PC-3 (cell line): ENCODE measurements around the gene GABRB2. TPM values are rescaled to one million over a fixed set of nuclear protein-coding genes. Genes with fewer than 3 reads are reported as not detected.

Experiments
- ATAC-seq: fragments of 200-7000 bp; cut with Tn5 transposase; 2 replicates; pipeline ENCODE4 v1.9.1; 2020; ENCODE audit warnings: mild to moderate bottlenecking, moderate library complexity
- BruUV-seq: library from RNA; stranded (reverse); fragments of 400-500 nt; replicated peaks from 2 replicates; lab custom pipeline; 2021; lab: Mats Ljungman, UMichigan
- CTCF ChIA-PET: fragments of 300-600 bp; sonication (Branson Sonifier 250); formaldehyde crosslinking; loops from one replicate; lab custom pipeline; 2022; ENCODE audit warnings: antibody characterized with exemption; lab: Charles Lee
- POLR2A ChIA-PET: fragments of 300-600 bp; sonication (Branson Sonifier 250); formaldehyde crosslinking; loops from one replicate; lab custom pipeline; 2022; ENCODE audit warnings: antibody characterized with exemption; ENCODE audit not compliant: unreplicated experiment; lab: Charles Lee
- DNase-seq: peaks from one replicate; pipeline ENCODE4 v3.0.0-alpha.2; 2015
- H2AFZ ChIP-seq: fragments of 300-600 bp; sonication (generic); 2 replicates; pipeline ENCODE4 v1.6.0; 2016; ENCODE audit warnings: antibody characterized with exemption, low read length
- H3F3A ChIP-seq: fragments of 300-600 bp; sonication (generic); one replicate; pipeline ENCODE4 v1.6.0; 2017; ENCODE audit warnings: antibody characterized with exemption, low read length, control low read depth, mild to moderate bottlenecking; ENCODE audit not compliant: unreplicated experiment
- H3K27ac ChIP-seq: fragments of 300-600 bp; sonication (generic); 2 replicates; pipeline ENCODE4 v1.5.1; 2016; ENCODE audit warnings: mild to moderate bottlenecking, low read length
- H3K27me3 ChIP-seq: fragments of 300-600 bp; sonication (generic); 2 replicates; pipeline ENCODE4 v1.6.1; 2016; ENCODE audit warnings: low read length, mixed read lengths
- H3K36me3 ChIP-seq: fragments of 300-600 bp; sonication (generic); 2 replicates; pipeline ENCODE4 v1.6.1; 2016; ENCODE audit warnings: low read depth, mixed run types, low read length, mixed read lengths
- H3K4me1 ChIP-seq: fragments of 300-600 bp; sonication (generic); 2 replicates; pipeline ENCODE4 v1.5.1; 2016; ENCODE audit warnings: low read length; ENCODE audit not compliant: insufficient read depth
- H3K4me2 ChIP-seq: fragments of 300-600 bp; sonication (generic); 2 replicates; pipeline ENCODE4 v1.6.0; 2016; ENCODE audit warnings: low read length
- H3K4me3 ChIP-seq: fragments of 300-600 bp; sonication (generic); 2 replicates; pipeline ENCODE4 v1.5.1; 2016; ENCODE audit warnings: mild to moderate bottlenecking, low read length, mixed read lengths
- H3K79me2 ChIP-seq: fragments of 300-600 bp; sonication (generic); 2 replicates; pipeline ENCODE4 v1.6.1; 2017; ENCODE audit warnings: low read length, mixed read lengths
- H3K9ac ChIP-seq: fragments of 300-600 bp; sonication (generic); 2 replicates; pipeline ENCODE4 v1.6.0; 2016; ENCODE audit warnings: mild to moderate bottlenecking, low read length
- H3K9me2 ChIP-seq: fragments of 300-600 bp; sonication (generic); replicated peaks from 2 replicates; pipeline ENCODE4 v1.6.1; 2016; ENCODE audit warnings: mixed run types, low read length, mixed read lengths
- H3K9me3 ChIP-seq: fragments of 300-600 bp; sonication (generic); 2 replicates; pipeline ENCODE4 v1.6.1; 2016; ENCODE audit warnings: low read length, mixed read lengths
- H4K20me1 ChIP-seq: fragments of 300-600 bp; sonication (generic); 2 replicates; pipeline ENCODE4 v1.6.1; 2016; ENCODE audit warnings: low read length, mixed read lengths
- CTCF ChIP-seq: fragments of 300-600 bp; sonication (generic); conservative IDR thresholded peaks from 2 replicates; pipeline ENCODE4 v1.5.1; 2017; ENCODE audit warnings: antibody characterized with exemption, low read depth, mild to moderate bottlenecking, low read length
- EZH2 ChIP-seq: fragments of 300-600 bp; sonication (generic); IDR thresholded peaks from one replicate; pipeline ENCODE4 v1.6.1; 2017; ENCODE audit warnings: antibody characterized with exemption, mild to moderate bottlenecking, low read length; ENCODE audit not compliant: unreplicated experiment
- EZH2phosphoT487 ChIP-seq: fragments of 300-600 bp; sonication (generic); IDR thresholded peaks from 2 replicates; pipeline ENCODE4 v1.6.1; 2018; ENCODE audit warnings: mild to moderate bottlenecking, antibody characterized with exemption, low read length, borderline replicate concordance
- intact Hi-C: fragments of 100-400 bp; cut with micrococcal nuclease; formaldehyde crosslinking; loops from 2 replicates; pipeline ENCODE4 v1.9.0; 2023
- total RNA-seq: library from RNA; depleted of rRNA; stranded (reverse); fragments of >200 nt; gene quantifications from 2 replicates; pipeline ENCODE4 v1.2.3, GENCODE V29; 2014

Gene GABRB2
- total RNA-seq, 1 experiment from 2014 or later = not detected

- POLR2A ChIA-PET = no interaction called here
- Histone ChIP-seq H4K20me1 (no peaks in the 10 kb centered on the region), H3K79me2 (no peaks in the 10 kb centered on the region), H3K36me3 (no peaks in the 10 kb centered on the region), H3F3A (no peaks in the 10 kb centered on the region), H3K4me2 (no peak overlapping the region), H3K9me2 (no peaks in the 10 kb centered on the region), H3K4me3 (no peak overlapping the region), H3K27me3 (no peaks in the 10 kb centered on the region), H2AFZ (no peak overlapping the region), H3K9me3 (no peaks in the 10 kb centered on the region), H3K4me1 (no peaks in the 10 kb centered on the region), H3K9ac (no peak overlapping the region), H3K27ac (no peak overlapping the region)
- BruUV-seq = no TSS peak
- no peak for ATAC-seq
- CTCF ChIA-PET = no interaction called here
- intact Hi-C loops = no loop called here
- TF ChIP-seq CTCF (no peak), EZH2phosphoT487 (no peak), EZH2 (no peak)
- no peak for DNase-seq
Measured at GRCh38 chr5:161547406-161547737, 847 bp upstream of the GABRB2 start.

GRCh38 chr5:161546095-161546469 lies 443 bp downstream of the GABRB2 start:
- no peaks in the 10 kb centered on the region for H3K9me3 ChIP-seq
- no peak for DNase-seq
- no peak overlapping the region for H2AFZ ChIP-seq
- ATAC-seq = no peak
- H3K4me2 ChIP-seq = no peak overlapping the region
- H3K36me3 ChIP-seq = no peaks in the 10 kb centered on the region
- no peaks in the 10 kb centered on the region for H3K79me2 ChIP-seq
- H3K9me2 ChIP-seq = no peaks in the 10 kb centered on the region
- intact Hi-C loops = no loop called here
- no peak overlapping the region for H3K4me3 ChIP-seq
- H3F3A ChIP-seq = no peaks in the 10 kb centered on the region
- CTCF ChIA-PET = no interaction called here
- H3K4me1 ChIP-seq = no peaks in the 10 kb centered on the region
- no peak overlapping the region for H3K9ac ChIP-seq
- H3K27me3 ChIP-seq = no peaks in the 10 kb centered on the region
- H4K20me1 ChIP-seq = no peaks in the 10 kb centered on the region
- POLR2A ChIA-PET = no interaction called here
- BruUV-seq = no TSS peak
- TF ChIP-seq EZH2 (no peak), CTCF (no peak), EZH2phosphoT487 (no peak)
- no peak overlapping the region for H3K27ac ChIP-seq

- H3K79me2 ChIP-seq = no peaks in the 10 kb centered on the region
- no peaks in the 10 kb centered on the region for H3K4me1 ChIP-seq
- H3K27me3 ChIP-seq = no peaks in the 10 kb centered on the region
- BruUV-seq = no TSS peak
- ATAC-seq (no peak), DNase-seq (no peak)
- H3K9me3 ChIP-seq = no peaks in the 10 kb centered on the region
- ChIA-PET CTCF (interaction anchor here (0.6 kb wide), 1 partner anchor 1106 kb away, joined by 3 read pairs; no protein-coding TSS in a partner anchor), POLR2A (no interaction called here)
- H3K9ac ChIP-seq = no peak overlapping the region
- H3K4me2 ChIP-seq = no peak overlapping the region
- no peaks in the 10 kb centered on the region for H3K36me3 ChIP-seq
- TF ChIP-seq EZH2phosphoT487 (no peak), CTCF (no peak), EZH2 (no peak)
- no peak overlapping the region for H3K4me3 ChIP-seq
- H3K27ac ChIP-seq = no peak overlapping the region
- no peak overlapping the region for H2AFZ ChIP-seq
- no peaks in the 10 kb centered on the region for H4K20me1 ChIP-seq
- no peaks in the 10 kb centered on the region for H3F3A ChIP-seq
- H3K9me2 ChIP-seq = no peaks in the 10 kb centered on the region
- intact Hi-C loops = no loop called here
Measured at GRCh38 chr5:161545344-161546094, 1.0 kb downstream of the GABRB2 start.
